BLaER1 (cell line): ENCODE measurements around the gene NSFL1C.
"Not testable (repeated sequence)": the region's sequence is repeated elsewhere in the genome, so short reads cannot be mapped to it uniquely, and the experiment has no call there.

Experiments
- H3K27ac ChIP-seq: shearing (Covaris generic); formaldehyde crosslinking; 2 replicates; pipeline ENCODE4 v1.8.1; 2022
- H3K27me3 ChIP-seq: shearing (Covaris generic); formaldehyde crosslinking; 2 replicates; pipeline ENCODE4 v1.8.1; 2022
- H3K36me3 ChIP-seq: shearing (Covaris generic); formaldehyde crosslinking; 2 replicates; pipeline ENCODE4 v1.8.1; 2022
- H3K4me1 ChIP-seq: shearing (Covaris generic); formaldehyde crosslinking; 2 replicates; pipeline ENCODE4 v1.8.1; 2022
- H3K4me2 ChIP-seq: shearing (Covaris generic); formaldehyde crosslinking; 2 replicates; pipeline ENCODE4 v1.8.1; 2022
- H3K4me3 ChIP-seq: shearing (Covaris generic); formaldehyde crosslinking; 2 replicates; pipeline ENCODE4 v1.8.1; 2022
- H3K9ac ChIP-seq: shearing (Covaris generic); formaldehyde crosslinking; 2 replicates; pipeline ENCODE4 v1.8.1; 2022
- H3K9me3 ChIP-seq: shearing (Covaris generic); formaldehyde crosslinking; 2 replicates; pipeline ENCODE4 v1.8.1; 2022
- H4K20me1 ChIP-seq: shearing (Covaris generic); formaldehyde crosslinking; 2 replicates; pipeline ENCODE4 v1.8.1; 2022
- Cebpa-rat ChIP-seq: shearing (Covaris generic); IDR thresholded peaks from 2 replicates; pipeline ENCODE4 v1.8.1; 2022

The NSFL1C gene

GRCh38 chr20:1499528-1500420, 33.1 kb upstream of the NSFL1C start:
- Histone ChIP-seq H3K4me1 (peaks cover 7% of the 10 kb centered on the region), H4K20me1 (no peaks in the 10 kb centered on the region), H3K9ac (no peak overlapping the region), H3K4me2 (no peak overlapping the region), H3K27ac (no peak overlapping the region), H3K9me3 (no peaks in the 10 kb centered on the region), H3K27me3 (no peaks in the 10 kb centered on the region), H3K4me3 (no peak overlapping the region), H3K36me3 (no peaks in the 10 kb centered on the region)
- no peak for TF ChIP-seq Cebpa-rat

GRCh38 chr20:1497371-1497770, 30.7 kb upstream of the NSFL1C start:
- H3K36me3 ChIP-seq = not testable (repeated sequence)

GRCh38 chr20:1496930-1497329, 30.3 kb upstream of the NSFL1C start:
- H3K27ac ChIP-seq = no peak overlapping the region
- no peaks in the 10 kb centered on the region for H3K9me3 ChIP-seq
- H3K4me3 ChIP-seq = no peak overlapping the region
- H3K36me3 ChIP-seq = no peaks in the 10 kb centered on the region
- no peak for TF ChIP-seq Cebpa-rat
- H3K4me1 ChIP-seq = peaks cover 33% of the 10 kb centered on the region
- no peak overlapping the region for H3K4me2 ChIP-seq
- H3K9ac ChIP-seq = no peak overlapping the region
- no peaks in the 10 kb centered on the region for H4K20me1 ChIP-seq
- H3K27me3 ChIP-seq = no peaks in the 10 kb centered on the region

More at GRCh38 chr20:1497371-1497770, 30.7 kb upstream of the NSFL1C start:
- peaks cover 29% of the 10 kb centered on the region for H3K4me1 ChIP-seq
- H3K9me3 ChIP-seq, H3K4me2 ChIP-seq, H3K27me3 ChIP-seq, H3K4me3 ChIP-seq, H3K9ac ChIP-seq, H3K27ac ChIP-seq, H4K20me1 ChIP-seq: not testable (repeated sequence)

- TF ChIP-seq Cebpa-rat = no peak
Observed at GRCh38 chr20:1494436-1494835, 27.8 kb upstream of the NSFL1C start.

GRCh38 chr20:1493536-1493935, 26.9 kb upstream of the NSFL1C start:
- Histone ChIP-seq H3K4me1 (peaks cover 47% of the 10 kb centered on the region), H3K4me2 (peak overlapping the region; percentile 61), H3K9ac (no peak overlapping the region), H3K9me3 (peaks cover under 1% of the 10 kb centered on the region; the same call in 1 of the 2 replicates), H3K27ac (no peak overlapping the region), H3K4me3 (no peak overlapping the region), H3K27me3 (no peaks in the 10 kb centered on the region), H4K20me1 (no peaks in the 10 kb centered on the region), H3K36me3 (no peaks in the 10 kb centered on the region)
- TF ChIP-seq Cebpa-rat = no peak

More at GRCh38 chr20:1494436-1494835, 27.8 kb upstream of the NSFL1C start:
- Histone ChIP-seq H3K9me3 (no peaks in the 10 kb centered on the region), H3K4me3 (no peak overlapping the region), H3K27me3 (no peaks in the 10 kb centered on the region), H3K36me3 (no peaks in the 10 kb centered on the region), H4K20me1 (no peaks in the 10 kb centered on the region), H3K9ac (no peak overlapping the region), H3K4me2 (peak overlapping the region; percentile 61), H3K27ac (no peak overlapping the region), H3K4me1 (peaks cover 47% of the 10 kb centered on the region)

- Histone ChIP-seq H3K9me3 (peaks cover 6% of the 10 kb centered on the region), H3K27me3 (no peaks in the 10 kb centered on the region), H3K9ac (no peak overlapping the region), H3K4me2 (peak overlapping the region; percentile 62), H3K36me3 (no peaks in the 10 kb centered on the region), H3K27ac (no peak overlapping the region), H3K4me1 (peaks cover 47% of the 10 kb centered on the region), H3K4me3 (no peak overlapping the region), H4K20me1 (no peaks in the 10 kb centered on the region)
- TF ChIP-seq Cebpa-rat = no peak
Observed at GRCh38 chr20:1491860-1492642, 25.4 kb upstream of the NSFL1C start.

GRCh38 chr20:1491281-1491840, 24.7 kb upstream of the NSFL1C start, which contains the start of gene SIRPB2:
Gene SIRPB2 (minus strand): TSS chr20:1491420. CDS start chr20:1491359, 61 bp downstream.
- H3K27ac ChIP-seq = no peak within 1 kb of the TSS
- no peak within 1 kb of the TSS for H3K9ac ChIP-seq
- H3K27me3 ChIP-seq = no peaks in the 10 kb centered on the region
- H3K36me3 ChIP-seq = no peaks in the 10 kb centered on the region
- H3K9me3 ChIP-seq = peaks cover 6% of the 10 kb centered on the region
- H3K4me3 ChIP-seq = no peak within 1 kb of the TSS
- H4K20me1 ChIP-seq = no peaks in the 10 kb centered on the region
- H3K4me1 ChIP-seq = peaks cover 47% of the 10 kb centered on the region
- 0 out of 2 replicates have a peak, but pooled peaks have one; percentile 24 for TF ChIP-seq Cebpa-rat
- peak within 1 kb of the TSS; percentile 62 for H3K4me2 ChIP-seq

GRCh38 chr20:1490643-1491195, 24.1 kb upstream of the NSFL1C start:
- Histone ChIP-seq H3K9me3 (peaks cover 6% of the 10 kb centered on the region), H4K20me1 (no peaks in the 10 kb centered on the region), H3K36me3 (no peaks in the 10 kb centered on the region), H3K4me1 (peaks cover 47% of the 10 kb centered on the region), H3K27me3 (no peaks in the 10 kb centered on the region), H3K9ac (no peak overlapping the region), H3K4me3 (no peak overlapping the region), H3K4me2 (peak overlapping the region; percentile 62), H3K27ac (no peak overlapping the region)
- no peak for TF ChIP-seq Cebpa-rat

GRCh38 chr20:1489764-1490436, 23.3 kb upstream of the NSFL1C start:
- TF ChIP-seq Cebpa-rat = no peak
- Histone ChIP-seq H3K4me2 (no peak overlapping the region), H3K27ac (no peak overlapping the region), H3K4me3 (no peak overlapping the region), H3K4me1 (peaks cover 42% of the 10 kb centered on the region), H3K36me3 (no peaks in the 10 kb centered on the region), H3K27me3 (no peaks in the 10 kb centered on the region), H3K9me3 (peaks cover 6% of the 10 kb centered on the region), H3K9ac (no peak overlapping the region), H4K20me1 (no peaks in the 10 kb centered on the region)
